SK-N-SH (cell line): Measurements from ENCODE around the gene FUT7. TPM values are rescaled to one million over a fixed set of nuclear protein-coding genes. Genes with fewer than 3 reads are reported as not detected.

Experiments used
- CTCF ChIA-PET: fragments of 300-600, 350-600 bp; formaldehyde crosslinking; extraction: SDS; loops from one replicate; lab custom pipeline; 2021; lab: Yijun Ruan, JAX
- POLR2A ChIA-PET: fragments of 350-600 bp; sonication (Branson Sonifier 250); formaldehyde crosslinking; extraction: SDS; loops from one replicate; lab custom pipeline; 2020; ENCODE audit warnings: antibody characterized with exemption, inconsistent platforms; lab: Yijun Ruan, JAX
- DNase-seq: peaks from one replicate; pipeline ENCODE4 v3.0.0; 2012
- H2AFZ ChIP-seq: fragments of 200-600 bp; sonication (generic); 2 replicates; pipeline ENCODE4 v1.8.1; 2016; ENCODE audit warnings: antibody characterized with exemption, mild to moderate bottlenecking, low read depth
- H3F3A ChIP-seq: fragments of 200-600 bp; sonication (generic); replicated peaks from 2 replicates; pipeline ENCODE3; 2016; ENCODE audit warnings: antibody characterized with exemption, mild to moderate bottlenecking; ENCODE audit not compliant: insufficient read depth
- H3K27ac ChIP-seq, 2 experiments: fragments of 200-500 bp in 1 of 2; fragments of 200-600 bp in 1 of 2; sonication (Bioruptor generic) in 1 of 2; sonication (generic), shearing (Covaris generic) in 1 of 2; 2 replicates each; pipeline versions ENCODE4 v1.5.1 to v1.6.1; 2014 to 2016; ENCODE audit warnings: low read depth in 2 of 2, inconsistent platforms in 1 of 2, low read length in 1 of 2, mild to moderate bottlenecking in 1 of 2, mixed read lengths in 1 of 2
- H3K27me3 ChIP-seq: fragments of 200-600 bp; sonication (generic), shearing (Covaris generic); 2 replicates; pipeline ENCODE4 v1.6.1; 2016; ENCODE audit warnings: mixed run types; ENCODE audit not compliant: insufficient read depth
- H3K36me3 ChIP-seq, 2 experiments: fragments of 200-500 bp in 1 of 2; fragments of 200-600 bp in 1 of 2; sonication (Bioruptor generic) in 1 of 2; sonication (generic) in 1 of 2; replicated peaks in 1 of 2; 2 replicates each; pipeline versions ENCODE3 to v1.5.1; 2014 to 2016; ENCODE audit warnings: low read length in 1 of 2, mild to moderate bottlenecking in 1 of 2; ENCODE audit not compliant: insufficient read depth in 2 of 2, control insufficient read depth in 1 of 2
- H3K4me1 ChIP-seq, 2 experiments: fragments of 200-500 bp in 1 of 2; fragments of 200-600 bp in 1 of 2; sonication (Bioruptor generic) in 1 of 2; sonication (generic), shearing (Covaris generic) in 1 of 2; 2 replicates each; pipeline versions ENCODE4 v1.5.1 to v1.6.1; 2014 to 2016; ENCODE audit warnings: low read depth in 1 of 2, low read length in 1 of 2, mixed run types in 1 of 2; ENCODE audit not compliant: insufficient read depth in 2 of 2, control insufficient read depth in 1 of 2
- H3K4me2 ChIP-seq: fragments of 200-600 bp; sonication (generic), shearing (Covaris generic); 2 replicates; pipeline ENCODE4 v1.6.1; 2017; ENCODE audit warnings: mixed run types
- H3K4me3 ChIP-seq, 2 experiments: fragments of 200-500 bp in 1 of 2; fragments of 200-600 bp in 1 of 2; sonication (Bioruptor generic) in 1 of 2; sonication (generic), shearing (Covaris generic) in 1 of 2; 2 replicates each; pipeline versions ENCODE4 v1.5.1 to v1.8.1; 2014 to 2016; ENCODE audit warnings: low read depth in 2 of 2, inconsistent platforms in 1 of 2, low read length in 1 of 2, mild to moderate bottlenecking in 1 of 2, mixed read lengths in 1 of 2, moderate library complexity in 1 of 2
- H3K79me2 ChIP-seq: fragments of 200-600 bp; sonication (generic); 2 replicates; pipeline ENCODE4 v1.8.1; 2017; ENCODE audit warnings: mild to moderate bottlenecking; ENCODE audit not compliant: insufficient read depth
- H3K9ac ChIP-seq: fragments of 200-600 bp; sonication (generic); 2 replicates; pipeline ENCODE4 v1.6.1; 2017; ENCODE audit warnings: mixed run types
- H3K9me2 ChIP-seq: fragments of 200-600 bp; sonication (generic); 2 replicates; pipeline ENCODE4 v1.6.1; 2017; ENCODE audit warnings: mixed run types
- H3K9me3 ChIP-seq: fragments of 200-600 bp; sonication (generic); 2 replicates; pipeline ENCODE4 v1.6.1; 2017; ENCODE audit warnings: mixed run types, mild to moderate bottlenecking, moderate library complexity
- H4K20me1 ChIP-seq: fragments of 200-600 bp; sonication (generic); 2 replicates; pipeline ENCODE4 v1.6.1; 2017; ENCODE audit warnings: mild to moderate bottlenecking, mixed run types; ENCODE audit not compliant: insufficient read depth
- CHD2 ChIP-seq: fragments of 150-350 bp; IDR thresholded peaks from 2 replicates; pipeline ENCODE4 v1.6.1; 2018; ENCODE audit warnings: low read length; ENCODE audit not compliant: partially characterized antibody
- EP300 ChIP-seq, 2 experiments: IDR thresholded peaks; 2 replicates each; pipeline versions ENCODE4 v1.4.0 to v1.6.1; 2012; ENCODE audit warnings: borderline replicate concordance in 1 of 2, low read depth in 1 of 2, low read length in 1 of 2
- EZH2phosphoT487 ChIP-seq: fragments of 200-600 bp; sonication (generic); IDR thresholded peaks from 2 replicates; pipeline ENCODE4 v1.6.1; 2017; ENCODE audit warnings: low read depth, mixed run types, mild to moderate bottlenecking, antibody characterized with exemption, moderate library complexity, borderline replicate concordance
- GABPA ChIP-seq: IDR thresholded peaks from 2 replicates; pipeline ENCODE4 v1.4.0; 2012; ENCODE audit warnings: low read depth, mild to moderate bottlenecking
- MAX ChIP-seq: IDR thresholded peaks from 2 replicates; pipeline ENCODE4 v1.4.0; 2012; ENCODE audit warnings: low read depth
- NFIC ChIP-seq: IDR thresholded peaks from 2 replicates; pipeline ENCODE4 v1.4.0; 2012; ENCODE audit warnings: borderline replicate concordance
- NRF1 ChIP-seq: IDR thresholded peaks from 2 replicates; pipeline ENCODE4 v1.6.1; 2012; ENCODE audit warnings: low read depth, mild to moderate bottlenecking, low read length
- PBX3 ChIP-seq: IDR thresholded peaks from 2 replicates; pipeline ENCODE4; 2012
- RAD21 ChIP-seq: IDR thresholded peaks from 2 replicates; pipeline ENCODE4 v1.6.1; 2012; ENCODE audit warnings: mild to moderate bottlenecking, low read length
- RCOR1 ChIP-seq: fragments of 150-350 bp; IDR thresholded peaks from 2 replicates; pipeline ENCODE4 v1.6.1; 2017; ENCODE audit warnings: antibody characterized with exemption, low read length
- REST ChIP-seq: IDR thresholded peaks from 2 replicates; pipeline ENCODE4 v1.6.1; 2012; ENCODE audit warnings: mild to moderate bottlenecking, low read depth, low read length, moderate library complexity
- RFX5 ChIP-seq: IDR thresholded peaks from 2 replicates; pipeline ENCODE4 v1.6.1; 2012; ENCODE audit warnings: mild to moderate bottlenecking, improper control_type of control experiment, low read length
- SMC3 ChIP-seq: IDR thresholded peaks from 2 replicates; pipeline ENCODE4 v1.6.1; 2012; ENCODE audit warnings: low read depth, low read length, improper control_type of control experiment
- TCF12 ChIP-seq: IDR thresholded peaks from 2 replicates; pipeline ENCODE4 v1.4.0; 2012
- TEAD4 ChIP-seq: IDR thresholded peaks from 2 replicates; pipeline ENCODE4 v1.4.0; 2012; ENCODE audit warnings: mild to moderate bottlenecking, borderline replicate concordance; ENCODE audit not compliant: insufficient read depth
- USF1 ChIP-seq: IDR thresholded peaks from 2 replicates; pipeline ENCODE4 v1.4.0; 2012; ENCODE audit warnings: low read depth, borderline replicate concordance
- WGBS: methylation state at CpG from one replicate; pipeline ENCODE4 v1.1.6; 2017; ENCODE audit warnings: low lambda C conversion rate; 5-methylcytosine and 5-hydroxymethylcytosine counted together
- polyA plus RNA-seq, 3 experiments: library from polyadenylated mRNA; depleted of rRNA; stranded (reverse); fragments of >200 nt; gene quantifications; 2 replicates each; pipeline ENCODE4 v1.2.3, GENCODE V29; 2012

The FUT7 gene
- polyA plus RNA-seq, 1 of the 3 experiments (the other 2 are of a cell fraction), result not detected

GRCh38 chr9:137015976-137016375 is 15.9 kb downstream of the FUT7 start:
- H3K4me3 ChIP-seq, result no peak overlapping the region
- POLR2A ChIA-PET, result no interaction called here
- TF ChIP-seq TEAD4 (no peak), EP300 (IDR thresholded peaks at IDR 0.05; ENCODE audit: borderline replicate concordance in 1 of 2, low read depth in 1 of 2, low read length in 1 of 2) (no peak), GABPA (no peak), CHD2 (no peak), RFX5 (no peak), PBX3 (no peak), RAD21 (no peak)
- TF ChIP-seq, all 33 proteins: peak for 0
- no peak overlapping the region for H3K4me2 ChIP-seq
- H2AFZ ChIP-seq, result no peak overlapping the region
- no peaks in the 10 kb centered on the region for H3K9me3 ChIP-seq
- H3K9me2 ChIP-seq, result no peaks in the 10 kb centered on the region
- CTCF ChIA-PET, result interaction anchor here (0.9 to 1.1 kb wide), 2 partner anchors 13 to 20 kb away, joined by 3 to 4 read pairs; no protein-coding TSS in a partner anchor
- no peak for DNase-seq
- peaks cover 0 to 17% of the 10 kb centered on the region in 2 experiments for H3K36me3 ChIP-seq
- no peaks in the 10 kb centered on the region for H3K79me2 ChIP-seq
- no peaks in the 10 kb centered on the region for H3K4me1 ChIP-seq
- H3F3A ChIP-seq, result no peaks in the 10 kb centered on the region
- no peak overlapping the region for H3K9ac ChIP-seq
- H3K27me3 ChIP-seq, result no peaks in the 10 kb centered on the region
- WGBS, result 97% methylated on average over 17 of the region's 21 CpGs
- H3K27ac ChIP-seq, result no peak overlapping the region
- H4K20me1 ChIP-seq, result no peaks in the 10 kb centered on the region

- DNase-seq, result no peak
- Histone ChIP-seq H3K79me2 (no peaks in the 10 kb centered on the region), H3K4me1 (no peaks in the 10 kb centered on the region), H3K9me2 (no peaks in the 10 kb centered on the region), H3F3A (no peaks in the 10 kb centered on the region), H3K27ac (no peak overlapping the region), H3K36me3 (peaks cover 0 to 17% of the 10 kb centered on the region in 2 experiments), H3K4me3 (no peak overlapping the region), H3K9me3 (no peaks in the 10 kb centered on the region), H3K9ac (no peak overlapping the region), H3K27me3 (no peaks in the 10 kb centered on the region), H4K20me1 (no peaks in the 10 kb centered on the region), H3K4me2 (no peak overlapping the region), H2AFZ (no peak overlapping the region)
- CTCF ChIA-PET, result interaction anchor here (0.6 to 1.1 kb wide), 4 partner anchors 9 to 20 kb away, joined by 3 to 4 read pairs (median 4); no protein-coding TSS in a partner anchor
- POLR2A ChIA-PET, result no interaction called here
- WGBS, result 97% methylated on average over 20 of the region's 25 CpGs
- no peak for TF ChIP-seq REST
- no peak for TF ChIP-seq TCF12
- TF ChIP-seq EZH2phosphoT487, result no peak
- TF ChIP-seq NRF1, result no peak
- TF ChIP-seq SMC3, result no peak
- TF ChIP-seq MAX, result no peak
- TF ChIP-seq USF1, result no peak
- no peak for TF ChIP-seq RCOR1
- no peak for TF ChIP-seq RFX5
- no peak for TF ChIP-seq PBX3
- no peak for TF ChIP-seq NFIC
- no peak for TF ChIP-seq RAD21
These were observed 16.4 kb downstream of the FUT7 start for GRCh38 chr9:137015540-137015930.
